NOMO-1 treated with DMSO at 0.1 percent for 48 hours (cell line): Measurements from ENCODE around the gene GNS.
A peak's percentile ranks its signal among the peaks of the same experiment; 100 is the strongest.

Experiments
- DNase-seq: peaks from one replicate; lab custom pipeline; 2025; ENCODE audit not compliant: unreplicated experiment; lab: John Stamatoyannopoulos, UW

The GNS gene

GRCh38 chr12:64759035-64759894 lies at the start of gene GNS:
Gene GNS (minus strand): TSS chr12:64759406. CDS start chr12:64759276, 130 bp downstream.
- peak; percentile 97 for DNase-seq

DNA sequence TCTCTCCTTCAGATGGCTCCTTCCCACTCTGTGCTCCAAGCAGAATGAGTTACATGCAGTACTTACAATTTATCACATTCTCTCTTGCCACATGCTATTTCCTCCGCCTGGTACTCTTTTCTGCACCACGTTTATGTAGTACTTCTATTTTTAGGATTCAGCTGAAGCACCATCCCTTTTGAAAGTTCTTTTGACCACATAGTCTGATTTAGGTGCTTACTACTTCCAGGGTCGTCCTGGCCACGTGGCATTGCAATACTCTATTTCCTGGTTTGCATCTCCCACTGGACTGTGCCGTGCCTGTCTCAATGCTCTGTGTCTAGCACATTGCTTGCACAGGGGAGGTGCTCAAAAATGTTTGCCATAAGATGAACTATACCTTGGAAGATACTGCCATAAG lies 48.9 kb upstream of the GNS start:
- peak; percentile 76 for DNase-seq

GRCh38 chr12:64806593-64807460 lies 47.6 kb upstream of the GNS start:
- DNase-seq, result no peak

DNA sequence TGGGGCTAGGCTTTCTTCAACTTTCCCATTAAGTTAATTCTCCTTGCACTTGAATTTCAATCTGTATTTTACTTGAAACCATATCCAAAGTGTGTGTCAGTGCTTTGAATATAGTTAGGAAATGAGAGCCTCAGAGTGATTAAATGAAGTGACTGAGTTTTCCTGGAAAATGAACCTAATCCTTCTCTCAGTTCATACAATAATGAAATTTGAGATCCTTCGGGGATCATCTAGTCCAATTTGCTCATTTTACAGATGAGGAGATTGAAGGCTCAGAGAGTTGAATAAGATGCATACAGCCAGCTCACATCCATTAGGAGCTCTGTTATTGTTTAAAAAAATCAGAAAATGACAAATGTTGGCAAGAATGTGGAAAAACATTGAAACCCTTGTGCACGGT lies 47.0 kb upstream of the GNS start:
- no peak for DNase-seq

DNA sequence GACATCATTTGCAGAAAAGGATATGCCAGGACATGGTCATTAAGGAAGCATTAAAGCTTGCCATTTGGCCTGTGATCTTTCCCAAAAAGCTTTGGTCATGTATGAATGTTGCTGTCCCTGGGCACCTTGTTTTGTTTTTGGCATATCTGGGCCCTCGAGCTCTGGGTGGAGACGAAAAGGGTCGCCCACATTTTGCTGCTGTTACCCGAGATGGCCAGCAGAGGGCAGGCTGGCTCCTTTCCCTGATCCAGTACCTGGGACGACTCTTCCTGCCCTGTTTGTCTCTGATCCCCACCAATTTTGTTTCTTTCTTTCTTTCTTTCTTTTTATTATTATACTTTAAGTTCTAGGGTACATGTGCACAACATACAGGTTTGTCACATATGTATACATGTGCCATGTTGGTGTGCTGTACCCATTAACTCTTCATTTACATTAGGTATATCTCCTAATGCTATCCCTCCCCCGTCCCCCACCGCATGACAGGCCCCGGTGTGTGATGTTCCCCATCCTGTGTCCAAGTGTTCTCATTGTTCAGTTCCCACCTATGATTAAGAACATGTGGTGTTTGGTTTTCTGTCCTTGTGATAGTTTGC lies 43.1 kb upstream of the GNS start:
- DNase-seq, result peak; percentile 52

- DNase-seq, result no peak
Measured at GRCh38 chr12:64801381-64801780, 42.2 kb upstream of the GNS start.

- DNase-seq, result peak; percentile 28
Measured at GRCh38 chr12:64800640-64801039, 41.4 kb upstream of the GNS start.

DNA sequence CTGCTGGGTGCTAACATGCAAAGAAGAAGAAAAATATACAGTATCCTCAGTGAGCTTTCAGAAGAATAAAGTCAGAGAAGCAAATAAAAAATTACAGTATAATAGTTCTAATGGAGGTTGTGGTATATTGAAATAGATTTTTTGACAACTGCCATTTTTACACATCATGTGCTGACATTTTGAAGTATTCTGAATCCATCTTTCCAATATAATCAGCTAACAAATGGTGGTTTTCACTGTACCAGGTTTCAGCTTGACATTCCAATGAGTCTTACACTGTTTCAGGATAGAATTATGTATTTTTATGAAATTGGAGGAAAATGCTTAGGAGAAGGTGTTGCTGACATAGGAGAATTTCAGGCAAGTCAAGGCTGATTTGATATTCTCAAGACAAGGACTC lies 39.0 kb upstream of the GNS start:
- no peak for DNase-seq

DNA sequence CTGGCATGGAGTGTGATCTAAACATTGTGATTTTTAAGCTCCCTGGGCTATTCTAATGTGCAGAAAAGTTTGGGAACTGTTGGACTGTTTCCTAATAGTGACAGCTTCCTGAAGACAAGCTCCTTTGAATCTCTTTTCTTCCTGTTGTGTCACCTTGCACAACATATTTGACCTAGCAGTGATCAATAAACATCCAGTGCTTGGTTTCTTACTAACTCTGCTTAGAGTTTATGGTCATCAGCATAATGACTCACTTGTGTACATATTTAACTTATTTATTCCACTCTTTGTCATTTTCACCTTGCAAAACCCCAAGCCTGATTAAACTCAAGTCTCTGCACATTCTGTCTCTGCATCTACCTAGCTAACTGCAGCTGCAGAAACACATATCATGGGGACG lies 38.0 kb upstream of the GNS start:
- DNase-seq, result no peak

GRCh38 chr12:64796205-64796845 lies 37.1 kb upstream of the GNS start:
- peak; percentile 87 for DNase-seq

GRCh38 chr12:64794305-64794704 lies 35.1 kb upstream of the GNS start:
- no peak for DNase-seq

DNA sequence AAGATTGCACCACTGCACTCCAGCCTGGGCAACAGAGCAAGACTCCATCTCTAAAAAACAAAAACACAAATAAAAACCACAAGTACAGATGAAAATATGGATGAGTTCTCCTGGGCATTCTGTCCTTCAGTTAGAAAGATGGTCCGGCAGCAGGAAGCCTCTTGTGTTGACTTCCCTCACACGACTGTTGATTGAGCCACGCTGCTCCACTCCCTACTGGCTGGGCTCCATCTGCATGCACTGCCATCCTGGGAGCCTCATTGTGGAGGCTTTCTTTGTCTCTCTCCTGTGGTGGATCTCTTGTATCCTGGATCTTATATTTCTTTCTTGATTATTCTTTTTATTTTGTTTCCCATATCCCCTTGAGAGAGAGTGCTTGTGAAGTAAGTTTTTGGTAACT lies 34.4 kb upstream of the GNS start:
- DNase-seq, result no peak

DNA sequence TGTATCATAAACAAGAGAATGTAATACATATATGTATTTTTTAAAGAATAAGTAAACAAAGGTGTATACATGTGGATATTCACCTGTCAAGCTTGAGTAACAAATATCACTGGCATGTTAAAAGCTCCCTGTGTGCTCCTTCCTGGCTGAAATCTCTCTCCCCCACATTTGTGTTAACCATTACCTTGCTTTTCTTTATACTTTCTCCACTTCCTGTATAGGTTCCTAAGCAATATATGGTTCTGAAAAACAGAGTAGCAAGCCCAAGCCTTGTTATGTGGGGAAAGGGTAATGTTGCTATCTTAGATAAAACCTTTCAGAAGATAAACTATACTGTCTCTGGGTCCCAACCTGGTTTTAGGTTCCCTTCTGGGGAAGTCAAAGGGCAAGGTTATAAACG lies 32.9 kb upstream of the GNS start:
- no peak for DNase-seq

GRCh38 chr12:64791036-64791435 lies 31.8 kb upstream of the GNS start:
- DNase-seq, result no peak

DNA sequence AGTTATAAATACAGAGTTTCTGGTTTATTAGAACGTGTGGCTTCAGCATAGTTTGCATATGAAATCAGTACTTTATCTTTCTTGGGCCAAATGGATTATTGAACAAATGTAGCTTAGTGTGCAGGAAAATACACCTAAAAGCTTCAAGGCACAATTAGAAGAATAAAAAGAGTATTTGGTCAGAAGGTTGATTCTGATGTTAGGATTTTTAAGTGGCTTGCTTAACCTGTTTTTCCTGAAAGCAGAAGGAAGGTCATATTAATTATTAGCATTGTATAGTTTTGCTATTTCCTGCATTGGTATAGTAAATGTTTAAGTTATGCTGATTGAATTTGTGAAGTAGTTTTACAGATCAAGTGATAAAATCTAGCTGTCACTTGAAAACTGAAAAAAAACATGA lies 31.0 kb upstream of the GNS start:
- no peak for DNase-seq

GRCh38 chr12:64785838-64786237 lies 26.6 kb upstream of the GNS start:
- DNase-seq, result no peak

GRCh38 chr12:64782191-64782876 lies 23.1 kb upstream of the GNS start:
- peak; percentile 73 for DNase-seq

- no peak for DNase-seq
Measured at GRCh38 chr12:64781280-64782190, 22.3 kb upstream of the GNS start.

GRCh38 chr12:64780531-64781279 lies 21.5 kb upstream of the GNS start:
- DNase-seq, result peak; percentile 10
